PC-3 (cell line): ENCODE results near the gene TTLL7. TPM values are rescaled to one million over a fixed set of nuclear protein-coding genes. Genes with fewer than 3 reads are reported as not detected.
"Not testable (repeated sequence)": the region's sequence is repeated elsewhere in the genome, so short reads cannot be mapped to it uniquely, and the experiment has no call there.

ENCODE experiments used
- ATAC-seq: fragments of 200-7000 bp; cut with Tn5 transposase; 2 replicates; pipeline ENCODE4 v1.9.1; 2020; ENCODE audit warnings: mild to moderate bottlenecking, moderate library complexity
- BruUV-seq: library from RNA; stranded (reverse); fragments of 400-500 nt; replicated peaks from 2 replicates; lab custom pipeline; 2021; lab: Mats Ljungman, UMichigan
- CTCF ChIA-PET: fragments of 300-600 bp; sonication (Branson Sonifier 250); formaldehyde crosslinking; loops from one replicate; lab custom pipeline; 2022; ENCODE audit warnings: antibody characterized with exemption; lab: Charles Lee
- POLR2A ChIA-PET: fragments of 300-600 bp; sonication (Branson Sonifier 250); formaldehyde crosslinking; loops from one replicate; lab custom pipeline; 2022; ENCODE audit warnings: antibody characterized with exemption; ENCODE audit not compliant: unreplicated experiment; lab: Charles Lee
- DNase-seq: peaks from one replicate; pipeline ENCODE4 v3.0.0-alpha.2; 2015
- H2AFZ ChIP-seq: fragments of 300-600 bp; sonication (generic); 2 replicates; pipeline ENCODE4 v1.6.0; 2016; ENCODE audit warnings: antibody characterized with exemption, low read length
- H3F3A ChIP-seq: fragments of 300-600 bp; sonication (generic); one replicate; pipeline ENCODE4 v1.6.0; 2017; ENCODE audit warnings: antibody characterized with exemption, low read length, control low read depth, mild to moderate bottlenecking; ENCODE audit not compliant: unreplicated experiment
- H3K27ac ChIP-seq: fragments of 300-600 bp; sonication (generic); 2 replicates; pipeline ENCODE4 v1.5.1; 2016; ENCODE audit warnings: mild to moderate bottlenecking, low read length
- H3K27me3 ChIP-seq: fragments of 300-600 bp; sonication (generic); 2 replicates; pipeline ENCODE4 v1.6.1; 2016; ENCODE audit warnings: low read length, mixed read lengths
- H3K36me3 ChIP-seq: fragments of 300-600 bp; sonication (generic); 2 replicates; pipeline ENCODE4 v1.6.1; 2016; ENCODE audit warnings: low read depth, mixed run types, low read length, mixed read lengths
- H3K4me1 ChIP-seq: fragments of 300-600 bp; sonication (generic); 2 replicates; pipeline ENCODE4 v1.5.1; 2016; ENCODE audit warnings: low read length; ENCODE audit not compliant: insufficient read depth
- H3K4me2 ChIP-seq: fragments of 300-600 bp; sonication (generic); 2 replicates; pipeline ENCODE4 v1.6.0; 2016; ENCODE audit warnings: low read length
- H3K4me3 ChIP-seq: fragments of 300-600 bp; sonication (generic); 2 replicates; pipeline ENCODE4 v1.5.1; 2016; ENCODE audit warnings: mild to moderate bottlenecking, low read length, mixed read lengths
- H3K79me2 ChIP-seq: fragments of 300-600 bp; sonication (generic); 2 replicates; pipeline ENCODE4 v1.6.1; 2017; ENCODE audit warnings: low read length, mixed read lengths
- H3K9ac ChIP-seq: fragments of 300-600 bp; sonication (generic); 2 replicates; pipeline ENCODE4 v1.6.0; 2016; ENCODE audit warnings: mild to moderate bottlenecking, low read length
- H3K9me2 ChIP-seq: fragments of 300-600 bp; sonication (generic); replicated peaks from 2 replicates; pipeline ENCODE4 v1.6.1; 2016; ENCODE audit warnings: mixed run types, low read length, mixed read lengths
- H3K9me3 ChIP-seq: fragments of 300-600 bp; sonication (generic); 2 replicates; pipeline ENCODE4 v1.6.1; 2016; ENCODE audit warnings: low read length, mixed read lengths
- H4K20me1 ChIP-seq: fragments of 300-600 bp; sonication (generic); 2 replicates; pipeline ENCODE4 v1.6.1; 2016; ENCODE audit warnings: low read length, mixed read lengths
- EZH2 ChIP-seq: fragments of 300-600 bp; sonication (generic); IDR thresholded peaks from one replicate; pipeline ENCODE4 v1.6.1; 2017; ENCODE audit warnings: antibody characterized with exemption, mild to moderate bottlenecking, low read length; ENCODE audit not compliant: unreplicated experiment
- EZH2phosphoT487 ChIP-seq: fragments of 300-600 bp; sonication (generic); IDR thresholded peaks from 2 replicates; pipeline ENCODE4 v1.6.1; 2018; ENCODE audit warnings: mild to moderate bottlenecking, antibody characterized with exemption, low read length, borderline replicate concordance
- intact Hi-C: fragments of 100-400 bp; cut with micrococcal nuclease; formaldehyde crosslinking; loops from 2 replicates; pipeline ENCODE4 v1.9.0; 2023
- total RNA-seq: library from RNA; depleted of rRNA; stranded (reverse); fragments of >200 nt; gene quantifications from 2 replicates; pipeline ENCODE4 v1.2.3, GENCODE V29; 2014
- TF ChIP-seq, protein P1 (sequence below): fragments of 300-600 bp; sonication (generic); conservative IDR thresholded peaks from 2 replicates; pipeline ENCODE4 v1.5.1; 2017; ENCODE audit warnings: antibody characterized with exemption, low read depth, mild to moderate bottlenecking, low read length

TTLL7 gene
- total RNA-seq, 1 experiment from 2014 or later = 3.8 TPM

- Histone ChIP-seq H3K27me3 (no peaks in the 10 kb centered on the region), H3K4me2 (no peak overlapping the region), H3K27ac (no peak overlapping the region), H4K20me1 (no peaks in the 10 kb centered on the region), H3K9me3 (no peaks in the 10 kb centered on the region), H3K36me3 (no peaks in the 10 kb centered on the region), H3K4me1 (no peaks in the 10 kb centered on the region), H3K4me3 (no peak overlapping the region), H2AFZ (no peak overlapping the region), H3K9me2 (no peaks in the 10 kb centered on the region), H3F3A (no peaks in the 10 kb centered on the region), H3K79me2 (no peaks in the 10 kb centered on the region), H3K9ac (no peak overlapping the region)
- intact Hi-C loops = no loop called here
- CTCF ChIA-PET = no interaction called here
- no peak for DNase-seq
- no peak for TF ChIP-seq EZH2phosphoT487
- TF ChIP-seq, protein P1, sequence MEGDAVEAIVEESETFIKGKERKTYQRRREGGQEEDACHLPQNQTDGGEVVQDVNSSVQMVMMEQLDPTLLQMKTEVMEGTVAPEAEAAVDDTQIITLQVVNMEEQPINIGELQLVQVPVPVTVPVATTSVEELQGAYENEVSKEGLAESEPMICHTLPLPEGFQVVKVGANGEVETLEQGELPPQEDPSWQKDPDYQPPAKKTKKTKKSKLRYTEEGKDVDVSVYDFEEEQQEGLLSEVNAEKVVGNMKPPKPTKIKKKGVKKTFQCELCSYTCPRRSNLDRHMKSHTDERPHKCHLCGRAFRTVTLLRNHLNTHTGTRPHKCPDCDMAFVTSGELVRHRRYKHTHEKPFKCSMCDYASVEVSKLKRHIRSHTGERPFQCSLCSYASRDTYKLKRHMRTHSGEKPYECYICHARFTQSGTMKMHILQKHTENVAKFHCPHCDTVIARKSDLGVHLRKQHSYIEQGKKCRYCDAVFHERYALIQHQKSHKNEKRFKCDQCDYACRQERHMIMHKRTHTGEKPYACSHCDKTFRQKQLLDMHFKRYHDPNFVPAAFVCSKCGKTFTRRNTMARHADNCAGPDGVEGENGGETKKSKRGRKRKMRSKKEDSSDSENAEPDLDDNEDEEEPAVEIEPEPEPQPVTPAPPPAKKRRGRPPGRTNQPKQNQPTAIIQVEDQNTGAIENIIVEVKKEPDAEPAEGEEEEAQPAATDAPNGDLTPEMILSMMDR = no peak
- no peak for TF ChIP-seq EZH2
- BruUV-seq = no TSS peak
- POLR2A ChIA-PET = no interaction called here
- ATAC-seq = no peak
Observed at GRCh38 chr1:83919872-83920271, 79.1 kb downstream of the TTLL7 start.

GRCh38 chr1:83918688-83919285 lies 80.1 kb downstream of the TTLL7 start:
- POLR2A ChIA-PET = no interaction called here
- ATAC-seq (no peak), DNase-seq (no peak)
- H3K27me3 ChIP-seq = no peaks in the 10 kb centered on the region
- H3K4me2 ChIP-seq = no peak overlapping the region
- H3K4me3 ChIP-seq = no peak overlapping the region
- H4K20me1 ChIP-seq = no peaks in the 10 kb centered on the region
- no peak overlapping the region for H2AFZ ChIP-seq
- H3K27ac ChIP-seq = no peak overlapping the region
- H3K79me2 ChIP-seq = no peaks in the 10 kb centered on the region
- no peak overlapping the region for H3K9ac ChIP-seq
- TF ChIP-seq EZH2phosphoT487 = no peak
- TF ChIP-seq EZH2 = no peak
- TF ChIP-seq, protein P1 = no peak
- H3F3A ChIP-seq = no peaks in the 10 kb centered on the region
- H3K9me3 ChIP-seq = no peaks in the 10 kb centered on the region
- CTCF ChIA-PET = no interaction called here
- intact Hi-C loops = no loop called here
- BruUV-seq = no TSS peak
- no peaks in the 10 kb centered on the region for H3K36me3 ChIP-seq
- H3K9me2 ChIP-seq = no peaks in the 10 kb centered on the region
- no peaks in the 10 kb centered on the region for H3K4me1 ChIP-seq

DNA sequence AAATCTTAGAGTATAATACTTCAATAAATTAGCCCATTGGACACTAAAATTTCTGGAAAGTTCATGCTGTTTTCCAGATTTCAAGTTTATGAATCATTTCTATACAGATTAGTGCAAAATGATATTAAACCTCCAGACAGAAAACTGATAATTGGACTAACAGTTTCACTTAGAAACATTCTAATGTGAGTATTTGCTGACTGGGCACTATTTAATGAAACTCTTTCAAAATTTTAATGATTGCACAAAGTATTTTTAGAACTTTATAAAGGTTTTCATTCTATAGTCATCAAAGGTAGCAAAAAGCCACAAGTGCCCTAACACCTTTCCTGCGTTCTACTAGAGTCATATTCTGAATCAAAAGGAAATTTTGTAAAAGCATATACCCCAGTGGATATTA lies 81.0 kb downstream of the TTLL7 start:
- TF ChIP-seq EZH2 (no peak), EZH2phosphoT487 (no peak)
- TF ChIP-seq, protein P1 = no peak
- no peaks in the 10 kb centered on the region for H3K79me2 ChIP-seq
- H2AFZ ChIP-seq = no peak overlapping the region
- H3K9me3 ChIP-seq = no peaks in the 10 kb centered on the region
- no peaks in the 10 kb centered on the region for H3F3A ChIP-seq
- intact Hi-C loops = no loop called here
- no peak overlapping the region for H3K27ac ChIP-seq
- H4K20me1 ChIP-seq = no peaks in the 10 kb centered on the region
- POLR2A ChIA-PET = no interaction called here
- H3K9me2 ChIP-seq = no peaks in the 10 kb centered on the region
- H3K4me3 ChIP-seq = no peak overlapping the region
- DNase-seq = no peak
- CTCF ChIA-PET = no interaction called here
- no peak for ATAC-seq
- no peaks in the 10 kb centered on the region for H3K36me3 ChIP-seq
- no peaks in the 10 kb centered on the region for H3K4me1 ChIP-seq
- H3K27me3 ChIP-seq = no peaks in the 10 kb centered on the region
- no peak overlapping the region for H3K4me2 ChIP-seq
- H3K9ac ChIP-seq = no peak overlapping the region
- no TSS peak for BruUV-seq

GRCh38 chr1:83916094-83916493 lies 82.8 kb downstream of the TTLL7 start:
- H3K9ac ChIP-seq, H3K4me1 ChIP-seq, H3K4me3 ChIP-seq, H3K9me2 ChIP-seq, H4K20me1 ChIP-seq, ATAC-seq, H3K79me2 ChIP-seq, DNase-seq, CTCF ChIA-PET, H3K36me3 ChIP-seq, H3F3A ChIP-seq, H3K9me3 ChIP-seq, H3K4me2 ChIP-seq, intact Hi-C loops, H3K27me3 ChIP-seq, H2AFZ ChIP-seq, BruUV-seq, H3K27ac ChIP-seq, POLR2A ChIA-PET: not testable (repeated sequence)
